HG03439 (cell line): ENCODE results near the gene GLB1L3.
"Not testable (repeated sequence)": the region's sequence is repeated elsewhere in the genome, so short reads cannot be mapped to it uniquely, and the experiment has no call there.

ENCODE experiments used
- ATAC-seq: cut with Tn5 transposase; IDR thresholded peaks from one replicate; pipeline ENCODE4 v1.9.1; 2021; ENCODE audit warnings: mild to moderate bottlenecking, moderate library complexity; ENCODE audit not compliant: unreplicated experiment

GLB1L3 gene

GRCh38 chr11:134272381-134273316 is 3.5 kb upstream of the GLB1L3 start:
- no peak for ATAC-seq

DNA sequence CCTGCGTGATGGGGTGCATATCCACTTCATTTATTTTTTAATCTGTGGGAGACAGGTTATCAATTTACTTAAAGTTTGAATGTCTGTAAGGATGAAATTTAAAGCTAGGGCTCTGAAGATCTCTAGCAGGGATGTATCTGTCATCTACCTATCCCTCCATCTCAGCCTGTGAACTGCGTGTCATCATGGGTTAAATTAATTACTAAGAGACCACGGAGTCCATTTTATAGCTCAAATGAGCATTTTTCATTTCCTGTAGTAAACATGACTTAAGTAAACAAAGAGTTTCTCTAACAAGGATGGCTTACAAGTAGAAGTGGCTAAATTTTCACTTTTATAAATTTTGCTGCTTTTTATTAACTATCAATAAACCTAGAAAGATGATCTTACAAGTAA is 2.9 kb upstream of the GLB1L3 start:
- no peak for ATAC-seq

DNA sequence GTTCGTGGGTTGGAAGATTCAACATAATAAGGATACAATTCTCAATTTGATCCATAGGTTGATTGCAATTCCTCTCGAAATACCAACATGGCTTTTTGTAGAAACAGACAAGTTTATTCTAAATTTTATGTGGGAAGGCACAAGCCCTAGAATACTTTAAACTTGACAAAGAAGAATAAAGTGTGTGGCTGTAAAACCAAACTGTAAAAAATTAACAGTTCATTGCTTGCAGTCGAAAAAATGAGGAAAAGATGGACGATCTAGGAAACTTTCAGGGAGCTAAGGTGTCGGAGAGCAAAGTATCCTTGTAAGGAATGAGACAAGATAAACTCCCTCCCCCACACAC is 1.0 kb upstream of the GLB1L3 start:
- no peak for ATAC-seq

DNA sequence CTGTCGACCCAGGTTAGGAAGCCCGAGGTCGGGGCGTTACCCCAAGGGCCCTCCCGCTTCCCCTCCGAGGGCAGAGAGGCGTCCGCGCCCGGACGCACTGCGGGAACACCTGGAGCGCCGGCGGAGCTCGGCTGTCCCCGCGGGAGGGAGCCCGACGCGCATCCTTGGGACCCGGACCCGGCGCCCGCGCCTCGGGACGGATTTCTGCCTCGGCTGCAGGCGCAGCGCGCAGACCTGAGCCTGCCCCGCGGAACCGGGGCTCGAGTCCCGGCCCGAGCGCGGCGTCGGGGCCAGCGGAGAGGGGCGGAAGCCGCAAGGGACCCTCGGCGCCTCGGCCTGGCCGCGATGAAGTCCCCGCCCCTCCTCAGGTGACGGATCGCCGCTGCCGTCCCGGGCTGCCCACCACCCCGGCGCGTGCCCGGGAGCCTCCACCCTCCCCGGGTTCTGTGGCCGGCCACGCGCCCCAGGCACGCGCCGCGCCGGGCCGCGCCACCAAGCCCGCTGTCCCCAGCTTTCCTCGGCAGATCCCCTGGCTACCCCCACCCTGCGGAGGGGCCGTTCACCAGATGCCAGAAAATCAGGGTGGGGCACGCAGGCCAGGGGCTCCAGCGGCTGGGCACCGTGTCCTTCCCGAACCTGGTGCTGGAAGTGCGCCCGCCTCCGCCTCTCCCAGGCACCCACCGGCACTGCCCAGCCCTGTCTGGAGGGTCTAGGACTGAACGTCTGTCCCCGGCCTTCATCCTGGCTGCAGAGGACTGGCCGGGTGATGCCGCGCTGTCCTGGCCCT is 410 bp downstream of the GLB1L3 start:
- ATAC-seq, result no peak

- no peak for ATAC-seq
Observed at GRCh38 chr11:134277183-134278001, 1.2 kb downstream of the GLB1L3 start.

- ATAC-seq, result no peak
Observed at GRCh38 chr11:134278356-134278755, 2.2 kb downstream of the GLB1L3 start.

GRCh38 chr11:134281635-134282034 is 5.5 kb downstream of the GLB1L3 start:
- ATAC-seq, result not testable (repeated sequence)

DNA sequence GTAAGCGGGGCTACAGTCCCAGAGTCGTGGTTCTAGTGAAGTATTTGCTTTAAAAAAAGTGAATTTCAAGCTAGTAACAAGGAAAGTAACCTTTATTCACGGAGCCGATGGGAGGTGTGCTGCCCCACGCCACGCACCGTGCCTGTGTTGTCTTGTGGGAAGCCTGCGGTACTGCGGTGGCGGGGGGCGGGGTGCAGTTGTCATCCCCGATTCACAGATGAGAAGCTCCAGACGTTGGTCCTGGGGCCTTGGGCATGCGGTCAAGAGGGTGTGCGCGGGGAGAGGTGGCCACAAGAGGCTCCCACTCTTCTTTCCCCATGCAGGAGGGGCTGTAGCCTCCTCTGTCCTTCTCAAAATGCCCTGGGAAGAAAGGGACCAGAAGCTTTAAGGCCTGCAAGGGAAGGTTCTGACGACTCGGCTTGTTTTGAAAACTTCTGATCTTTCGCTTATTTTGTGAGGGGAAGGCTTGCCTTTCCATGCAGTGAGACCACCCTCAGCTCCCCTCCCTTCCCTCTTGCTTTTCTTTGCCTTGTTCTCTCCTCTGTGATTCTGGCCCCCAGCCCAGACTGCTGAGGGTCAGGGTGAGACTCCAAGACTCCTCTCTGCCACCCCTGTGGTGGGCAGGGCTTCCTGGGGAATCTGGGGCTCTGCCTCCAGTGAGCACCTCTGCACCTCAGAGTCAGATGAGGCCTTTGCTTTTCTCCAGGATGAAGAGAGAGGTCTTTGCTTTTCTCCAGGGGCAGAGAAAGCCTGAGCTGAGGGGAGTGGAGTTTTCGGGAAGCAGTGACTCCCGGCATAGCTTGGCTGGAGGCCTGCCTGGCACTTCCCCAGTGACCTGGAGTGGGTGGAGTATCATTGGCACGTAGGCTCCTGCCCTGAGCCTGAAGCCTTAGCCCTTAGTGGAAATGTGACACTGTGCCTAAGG is 6.2 kb downstream of the GLB1L3 start:
- no peak for ATAC-seq

DNA sequence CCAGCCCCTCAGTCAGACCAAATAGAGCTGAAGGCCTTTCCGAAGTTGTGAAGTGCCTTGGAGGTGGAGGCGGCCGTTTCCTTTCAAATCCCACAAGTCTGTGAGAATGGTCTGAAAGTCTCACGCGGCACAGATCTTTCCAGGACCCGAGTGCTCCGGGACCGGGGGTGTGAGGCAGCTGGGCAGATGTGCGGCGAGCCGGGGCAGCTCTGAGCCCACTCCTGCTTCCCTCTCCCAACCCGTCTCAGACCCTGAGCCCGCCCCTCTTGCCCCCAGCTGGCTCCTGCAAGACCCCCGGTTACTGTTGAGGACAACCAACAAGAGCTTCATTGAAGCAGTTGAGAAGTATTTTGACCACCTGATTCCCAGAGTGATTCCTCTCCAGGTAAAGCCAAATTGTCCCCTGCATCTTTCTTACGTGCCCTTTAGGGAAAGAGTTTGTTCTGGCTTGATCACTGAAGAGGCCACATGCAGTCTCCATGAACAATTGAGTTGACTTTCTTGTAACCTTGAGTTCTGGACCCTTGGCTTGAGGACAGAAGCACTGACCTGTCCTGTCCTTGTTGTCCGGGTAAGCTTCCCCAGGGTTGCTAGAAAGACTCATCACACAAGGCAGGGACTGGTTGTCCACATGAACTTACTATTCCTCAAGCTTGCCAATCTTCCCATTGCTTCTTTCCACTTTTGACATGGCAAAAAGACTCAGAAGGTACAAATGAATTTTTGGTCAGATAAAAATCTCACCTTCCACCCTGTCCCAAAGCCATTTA is 7.5 kb downstream of the GLB1L3 start:
- ATAC-seq, result no peak

DNA sequence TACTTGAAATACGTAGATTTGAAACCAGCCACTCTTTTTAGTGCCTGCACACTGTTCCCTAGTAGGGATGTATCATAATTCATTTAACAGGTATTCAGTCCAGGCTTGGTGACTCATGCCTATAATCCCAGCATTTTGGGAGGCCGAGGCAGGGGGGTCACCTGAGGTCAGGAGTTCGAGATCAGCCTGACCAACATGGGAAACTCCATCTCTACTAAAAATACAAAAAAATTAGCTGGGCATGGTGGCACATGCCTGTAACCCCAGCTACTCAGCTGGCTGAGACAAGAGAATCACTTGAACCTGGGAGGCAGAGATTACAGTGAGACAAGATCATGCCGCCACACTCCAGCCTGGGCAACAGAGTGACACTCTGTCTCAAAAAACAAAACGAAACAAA is 8.2 kb downstream of the GLB1L3 start:
- not testable (repeated sequence) for ATAC-seq

DNA sequence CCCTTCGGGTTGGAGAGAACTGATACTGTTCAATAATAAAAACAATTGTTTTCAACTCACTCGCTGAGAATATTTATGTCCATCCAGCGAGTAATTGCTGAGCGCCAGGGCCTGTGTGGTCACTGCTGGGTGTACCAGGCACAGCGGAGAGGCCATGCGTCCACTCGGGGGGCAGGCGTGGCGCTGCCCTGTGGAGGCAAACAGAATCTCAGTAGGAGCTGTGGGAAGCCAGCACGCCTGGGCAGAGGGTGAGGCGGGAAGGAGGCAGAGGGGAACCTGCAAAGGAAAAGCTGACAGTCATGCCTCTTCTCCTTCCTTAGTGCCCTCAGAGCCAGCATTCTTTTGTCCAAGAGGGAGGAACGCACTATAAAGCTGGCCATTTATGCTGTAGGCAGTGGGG is 11.4 kb downstream of the GLB1L3 start:
- ATAC-seq, result no peak

GRCh38 chr11:134288486-134288885 is 12.3 kb downstream of the GLB1L3 start:
- ATAC-seq, result no peak

- no peak for ATAC-seq
Observed at GRCh38 chr11:134289167-134289566, 13.0 kb downstream of the GLB1L3 start.

GRCh38 chr11:134289789-134290188 is 13.6 kb downstream of the GLB1L3 start:
- no peak for ATAC-seq

GRCh38 chr11:134290646-134291045 is 14.5 kb downstream of the GLB1L3 start:
- ATAC-seq, result no peak

DNA sequence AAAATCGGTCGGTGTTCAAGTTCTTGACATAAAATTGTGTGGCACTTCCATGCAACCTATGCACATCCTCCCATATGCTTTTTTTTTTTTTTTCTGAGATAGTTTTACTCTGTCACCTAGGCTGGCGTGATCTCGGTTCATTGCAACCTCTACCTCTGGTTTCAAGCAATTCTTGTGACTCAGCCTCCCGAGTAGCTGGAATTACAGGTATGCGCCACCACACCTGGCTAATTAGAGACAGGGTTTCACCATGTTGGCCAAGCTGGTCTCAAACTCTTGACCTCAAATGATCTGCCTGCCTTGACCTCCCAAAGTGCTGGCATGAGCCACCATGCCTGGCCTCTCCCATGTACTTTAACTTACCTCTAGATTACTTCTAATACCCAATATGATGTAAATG is 15.0 kb downstream of the GLB1L3 start:
- no peak for ATAC-seq

- no peak for ATAC-seq
Observed at GRCh38 chr11:134292661-134293060, 16.5 kb downstream of the GLB1L3 start.

DNA sequence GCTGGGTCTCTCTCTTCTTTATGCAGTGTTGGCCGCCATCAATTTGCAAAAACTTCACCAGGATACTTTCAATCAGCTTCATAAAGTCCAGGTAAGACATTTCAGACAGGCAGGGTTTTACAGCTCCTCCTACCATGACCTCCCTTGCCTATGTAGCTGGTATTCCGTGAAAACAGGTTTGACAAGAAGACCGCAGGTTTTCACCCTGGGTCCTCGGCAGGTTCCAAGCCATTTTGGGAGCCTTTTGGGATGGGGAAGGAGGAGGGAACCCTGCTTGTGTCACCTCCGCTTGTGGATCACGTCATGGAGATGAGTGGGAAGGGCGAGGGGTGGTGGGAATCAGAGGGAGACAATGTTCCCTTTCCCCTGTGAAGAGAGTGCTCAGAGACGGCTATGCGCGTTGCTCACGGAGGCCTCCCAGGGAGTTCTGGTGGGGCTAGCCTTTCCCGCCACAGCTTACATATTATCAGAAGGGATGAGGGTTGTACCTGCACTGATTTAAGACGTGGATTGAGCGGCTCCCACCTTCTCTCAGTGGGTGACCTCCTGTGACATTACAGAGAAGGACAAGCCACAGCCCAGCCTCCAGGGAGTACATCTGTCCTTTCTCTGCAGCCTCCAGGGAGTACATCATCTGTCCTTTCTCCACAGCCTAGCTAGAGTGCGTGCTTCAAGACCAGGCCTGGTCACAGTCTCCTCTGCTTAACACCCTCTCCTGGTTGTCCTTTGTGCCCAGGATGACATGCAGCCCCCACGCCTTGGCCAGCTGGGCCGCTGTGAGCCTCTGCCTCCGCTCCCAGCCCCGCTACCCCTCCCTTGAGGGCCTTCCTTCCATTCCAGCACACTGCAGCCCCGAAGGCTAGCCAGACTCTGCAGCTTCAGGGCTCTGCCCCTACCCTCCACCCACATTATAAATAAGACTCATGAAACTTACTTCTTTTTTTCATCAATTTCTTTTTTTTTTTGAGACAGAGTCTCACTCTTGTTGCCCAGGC is 17.2 kb downstream of the GLB1L3 start:
- ATAC-seq, result no peak
